ENCODE measurements around the gene LYSMD1.
A peak's percentile ranks its signal among the peaks of the same experiment; 100 is the strongest.

The LYSMD1 gene

DNA sequence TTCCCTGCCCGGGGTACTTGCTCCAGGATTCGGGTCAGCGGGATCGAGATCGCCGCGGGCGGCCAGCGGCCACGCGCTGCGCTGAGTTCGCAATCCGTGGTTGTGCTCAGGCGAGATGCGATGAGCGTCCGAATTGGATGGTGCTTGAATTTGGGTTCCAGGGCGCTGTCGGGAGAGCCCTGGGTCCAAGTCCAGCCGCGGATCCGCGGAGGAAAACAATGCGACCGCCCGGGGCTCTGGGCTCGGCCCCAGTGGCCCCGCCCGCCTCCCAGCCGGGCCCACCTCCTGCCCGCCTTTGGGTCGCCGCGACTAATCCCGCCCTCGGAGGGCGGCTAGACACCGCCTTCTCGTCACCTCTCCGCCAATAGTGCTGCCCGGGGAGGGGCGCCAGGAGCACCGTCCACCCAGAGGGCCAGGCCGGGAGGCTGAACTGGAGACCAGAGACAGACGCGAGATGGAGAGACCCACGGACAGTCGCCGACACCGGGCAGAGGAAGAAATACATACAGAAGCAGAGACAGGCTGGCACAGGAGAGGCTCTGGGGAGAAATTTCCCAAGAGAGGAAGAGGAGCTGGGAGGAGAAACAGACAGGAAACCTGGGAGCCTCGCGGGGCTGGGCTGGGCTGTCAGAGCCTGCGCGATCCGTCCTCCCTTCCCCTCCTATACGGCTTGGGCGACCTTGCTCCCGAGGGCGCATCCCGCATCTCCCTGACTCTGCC lies 19.1 kb downstream of the LYSMD1 start, which contains the start of gene SEMA6C:
SEMA6C (minus strand) TSS at position 220 of the 720 bp plus-strand sequence. CDS start 4,010 bp downstream, outside the sequence.
- Histone ChIP-seq H3K4me1 (ENCODE audit: control insufficient read depth in 2 of 2, insufficient read depth in 1 of 2, low read depth in 1 of 2, low read length in 2 of 2) (peaks cover 29 to 33% of the 10 kb centered on the region in 2 donors), H2BK5ac (ENCODE audit: low read length) (peak within 1 kb of the TSS; percentile 7), H3K79me1 (ENCODE audit: low read depth, low read length) (no peaks in the 10 kb centered on the region), H3K23ac (ENCODE audit: low read depth, low read length, poor library complexity) (peak within 1 kb of the TSS; percentile 87), H3K18ac (ENCODE audit: low read length) (peak within 1 kb of the TSS; percentile 90), H3K9me3 (replicated peaks in 1 of 2; ENCODE audit: control insufficient read depth in 2 of 2, insufficient read depth in 1 of 2, low read depth in 1 of 2, low read length in 2 of 2) (no peaks in the 10 kb centered on the region), H3K4ac (ENCODE audit: low read length) (no peak within 1 kb of the TSS), H4K91ac (ENCODE audit: low read depth, low read length, poor library complexity) (no peak within 1 kb of the TSS), H3K27me3 (ENCODE audit: control insufficient read depth in 3 of 3, insufficient read depth in 3 of 3, low read depth in 1 of 3, low read length in 3 of 3) (peaks cover 0 to 4% (median 0%) of the 10 kb centered on the region in 3 experiments), H2AFZ (ENCODE audit: low read length) (peak within 1 kb of the TSS; percentile 97), H2AK5ac (ENCODE audit: low read depth, low read length) (peak within 1 kb of the TSS; percentile 23), H2BK15ac (ENCODE audit: low read length) (no peak within 1 kb of the TSS), H3K4me3 (ENCODE audit: low read length in 2 of 2) (peak within 1 kb of the TSS; percentile 89 to 99), H3K14ac (ENCODE audit: low read length) (peak within 1 kb of the TSS; percentile 49), H3K4me2 (ENCODE audit: insufficient read depth, low read length, poor library complexity, severe bottlenecking) (peak within 1 kb of the TSS; percentile 97), H3K27ac (replicated peaks; ENCODE audit: low read length) (no peak within 1 kb of the TSS), H3K36me3 (replicated peaks in 1 of 2; ENCODE audit: control insufficient read depth in 2 of 2, insufficient read depth in 2 of 2, low read length in 2 of 2) (peaks cover 2 to 10% of the 10 kb centered on the region in 2 donors), H2BK120ac (ENCODE audit: low read depth, low read length) (no peak within 1 kb of the TSS), H3K9ac (ENCODE audit: low read depth, low read length, poor library complexity) (peak within 1 kb of the TSS; percentile 98), H2BK12ac (ENCODE audit: low read length) (no peak within 1 kb of the TSS), H4K8ac (ENCODE audit: low read depth, low read length) (no peak within 1 kb of the TSS)
- peak; percentile 84 for DNase-seq (ENCODE audit: low spot score)
- no CpG with 5 or more reads among the region's 61 CpGs for WGBS, 2 donors (ENCODE audit: extremely low coverage in 2 of 2, insufficient read length in 2 of 2, insufficient replicate concordance in 1 of 2)

DNA sequence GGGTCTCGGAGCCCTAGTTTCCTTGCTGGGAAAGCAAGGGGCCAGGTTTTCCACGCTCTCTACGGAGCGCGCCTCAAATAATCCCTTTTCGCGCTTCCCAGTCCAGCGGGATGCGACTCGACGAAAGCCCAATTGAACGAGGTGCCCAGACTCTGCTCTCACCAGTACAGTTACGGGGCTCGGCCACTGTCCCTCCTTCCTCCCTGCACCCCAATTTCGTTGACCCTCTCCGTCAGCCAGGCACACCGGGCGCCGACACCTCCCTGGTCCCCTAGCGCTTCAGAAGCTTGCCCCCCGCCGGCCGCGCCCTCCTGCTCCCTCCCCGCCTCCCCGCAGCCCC lies 19.7 kb downstream of the LYSMD1 start:
- no CpG with 5 or more reads among the region's 26 CpGs for WGBS, 2 donors (ENCODE audit: extremely low coverage in 2 of 2, insufficient read length in 2 of 2, insufficient replicate concordance in 1 of 2)
- Histone ChIP-seq H2BK15ac (ENCODE audit: low read length) (no peak overlapping the region), H3K18ac (ENCODE audit: low read length) (peak overlapping the region; percentile 90), H3K23ac (ENCODE audit: low read depth, low read length, poor library complexity) (peak overlapping the region; percentile 87), H3K9ac (ENCODE audit: low read depth, low read length, poor library complexity) (peak overlapping the region; percentile 98), H3K79me1 (ENCODE audit: low read depth, low read length) (no peaks in the 10 kb centered on the region), H2AFZ (ENCODE audit: low read length) (peak overlapping the region; percentile 97), H4K91ac (ENCODE audit: low read depth, low read length, poor library complexity) (no peak overlapping the region), H2BK120ac (ENCODE audit: low read depth, low read length) (no peak overlapping the region), H3K36me3 (replicated peaks in 1 of 2; ENCODE audit: control insufficient read depth in 2 of 2, insufficient read depth in 2 of 2, low read length in 2 of 2) (peaks cover 2 to 12% of the 10 kb centered on the region in 2 donors), H2BK12ac (ENCODE audit: low read length) (no peak overlapping the region), H3K9me3 (replicated peaks in 1 of 2; ENCODE audit: control insufficient read depth in 2 of 2, insufficient read depth in 1 of 2, low read depth in 1 of 2, low read length in 2 of 2) (no peaks in the 10 kb centered on the region), H3K4me1 (ENCODE audit: control insufficient read depth in 2 of 2, insufficient read depth in 1 of 2, low read depth in 1 of 2, low read length in 2 of 2) (peaks cover 29 to 33% of the 10 kb centered on the region in 2 donors), H3K4ac (ENCODE audit: low read length) (no peak overlapping the region), H3K27ac (replicated peaks; ENCODE audit: low read length) (no peak overlapping the region), H3K27me3 (ENCODE audit: control insufficient read depth in 3 of 3, insufficient read depth in 3 of 3, low read depth in 1 of 3, low read length in 3 of 3) (peaks cover 0 to 4% (median 0%) of the 10 kb centered on the region in 3 experiments), H2AK5ac (ENCODE audit: low read depth, low read length) (peak overlapping the region; percentile 23), H4K8ac (ENCODE audit: low read depth, low read length) (no peak overlapping the region), H3K4me2 (ENCODE audit: insufficient read depth, low read length, poor library complexity, severe bottlenecking) (peak overlapping the region; percentile 90), H2BK5ac (ENCODE audit: low read length) (peak overlapping the region; percentile 7), H3K14ac (ENCODE audit: low read length) (peak overlapping the region; percentile 49), H3K4me3 (ENCODE audit: low read length in 2 of 2) (peak overlapping the region; percentile 89 to 99)
- DNase-seq (ENCODE audit: low spot score), result no peak

DNA sequence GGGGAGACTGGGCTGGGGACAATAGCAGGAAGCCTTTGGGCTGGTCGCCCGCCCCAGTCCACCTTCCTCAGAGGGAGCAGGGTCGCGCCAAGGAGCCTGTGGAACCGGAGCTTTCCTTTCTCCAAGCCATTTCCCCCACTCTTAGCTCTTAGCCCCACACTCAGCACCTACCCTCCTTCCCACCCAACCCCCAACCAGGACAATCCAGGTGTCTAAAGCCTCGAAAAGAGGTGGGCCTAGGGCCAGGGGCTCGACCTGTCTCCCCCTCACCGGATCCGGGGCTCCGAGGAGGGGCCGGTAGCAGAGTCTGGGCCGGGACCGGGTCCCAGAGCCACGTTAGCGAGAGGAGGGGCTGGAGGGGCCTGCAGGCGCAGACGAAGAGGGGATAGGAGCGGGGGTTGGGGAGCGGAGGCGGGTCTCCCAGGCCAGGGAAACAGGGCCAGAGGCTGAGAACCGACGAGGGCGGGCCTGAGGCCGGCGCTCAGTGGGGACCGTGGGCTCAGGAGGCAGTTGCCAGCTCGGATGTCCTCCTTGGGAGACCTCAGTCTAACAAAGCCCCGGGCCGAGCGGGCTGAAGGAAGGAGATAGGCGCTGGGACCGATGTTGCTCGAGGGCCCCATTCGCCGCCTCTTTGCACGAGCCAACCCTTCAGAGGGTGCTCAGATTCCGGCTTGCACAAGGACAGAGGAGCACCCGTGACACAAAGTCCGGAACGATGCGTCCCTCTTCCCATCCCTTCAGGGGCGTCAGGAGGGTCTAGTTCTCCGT lies 20.2 kb downstream of the LYSMD1 start:
- WGBS, 2 donors (ENCODE audit: extremely low coverage in 2 of 2, insufficient read length in 2 of 2, insufficient replicate concordance in 1 of 2), result no CpG with 5 or more reads among the region's 43 CpGs
- Histone ChIP-seq H2BK120ac (ENCODE audit: low read depth, low read length) (no peak overlapping the region), H3K9me3 (replicated peaks in 1 of 2; ENCODE audit: control insufficient read depth in 2 of 2, insufficient read depth in 1 of 2, low read depth in 1 of 2, low read length in 2 of 2) (no peaks in the 10 kb centered on the region), H3K4me1 (ENCODE audit: control insufficient read depth in 2 of 2, insufficient read depth in 1 of 2, low read depth in 1 of 2, low read length in 2 of 2) (peaks cover 29 to 33% of the 10 kb centered on the region in 2 donors), H3K18ac (ENCODE audit: low read length) (peak overlapping the region; percentile 90), H3K79me1 (ENCODE audit: low read depth, low read length) (no peaks in the 10 kb centered on the region), H3K4ac (ENCODE audit: low read length) (no peak overlapping the region), H2BK12ac (ENCODE audit: low read length) (no peak overlapping the region), H3K36me3 (replicated peaks in 1 of 2; ENCODE audit: control insufficient read depth in 2 of 2, insufficient read depth in 2 of 2, low read length in 2 of 2) (peaks cover 2 to 15% of the 10 kb centered on the region in 2 donors), H3K27me3 (ENCODE audit: control insufficient read depth in 3 of 3, insufficient read depth in 3 of 3, low read depth in 1 of 3, low read length in 3 of 3) (peaks cover 0 to 4% (median 0%) of the 10 kb centered on the region in 3 experiments), H3K27ac (replicated peaks; ENCODE audit: low read length) (no peak overlapping the region), H4K8ac (ENCODE audit: low read depth, low read length) (no peak overlapping the region), H3K14ac (ENCODE audit: low read length) (peak overlapping the region; percentile 49), H3K4me3 (ENCODE audit: low read length in 2 of 2) (peak overlapping the region; percentile 89 to 99), H2AFZ (ENCODE audit: low read length) (peak overlapping the region; percentile 97), H3K23ac (ENCODE audit: low read depth, low read length, poor library complexity) (peak overlapping the region; percentile 87), H4K91ac (ENCODE audit: low read depth, low read length, poor library complexity) (no peak overlapping the region), H2BK5ac (ENCODE audit: low read length) (peak overlapping the region; percentile 7), H2AK5ac (ENCODE audit: low read depth, low read length) (peak overlapping the region; percentile 23), H2BK15ac (ENCODE audit: low read length) (no peak overlapping the region), H3K9ac (ENCODE audit: low read depth, low read length, poor library complexity) (peak overlapping the region; percentile 98), H3K4me2 (ENCODE audit: insufficient read depth, low read length, poor library complexity, severe bottlenecking) (peak overlapping the region; percentile 90)
- no peak for DNase-seq (ENCODE audit: low spot score)

Measured in neuronal stem cell (in vitro differentiated cells).